ENCODE data around the gene TULP1. TPM values are rescaled to one million over a fixed set of nuclear protein-coding genes. Genes with fewer than 3 reads are reported as not detected.
A peak's percentile ranks its signal among the peaks of the same experiment; 100 is the strongest.

TULP1 gene
- total and polyA plus RNA-seq, 10 donors, result 0.03 to 0.09 (median 0.04) TPM; not detected in 7

DNA sequence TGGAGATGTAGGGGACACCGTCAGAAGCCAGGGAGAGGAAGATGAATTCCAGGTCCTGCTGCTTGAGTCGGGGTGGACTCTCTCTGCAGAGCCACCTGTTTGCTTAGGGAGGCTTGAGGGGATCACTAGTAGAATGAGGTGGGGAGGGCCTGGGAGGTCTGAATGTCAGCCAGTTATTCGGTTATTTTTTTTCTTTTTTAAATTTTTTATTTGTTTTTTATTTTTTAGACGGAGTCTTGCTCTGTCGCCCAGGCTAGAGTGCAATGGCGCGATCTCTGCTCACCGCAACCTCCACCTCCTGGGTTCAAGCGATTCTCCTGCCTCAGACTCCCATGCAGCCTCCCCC, 24.2 kb downstream of the TULP1 start:
- H3K4me3 ChIP-seq, result no peak overlapping the region
- DNase-seq, result no peak
- TF ChIP-seq POLR2AphosphoS5 (IDR thresholded peaks at IDR 0.05) (no peak), CTCF (IDR thresholded peaks at IDR 0.05 in 8 of 11, conservative IDR thresholded peaks at IDR 0.05 in 3 of 11) (no peak), POLR2A (IDR thresholded peaks at IDR 0.05) (no peak)
- H3K27me3 ChIP-seq (replicated peaks in 1 of 7), result peaks cover 0 to 32% (median 3%) of the 10 kb centered on the region in 7 donors
- 75 to 82% (median 77%) methylated on average over 9 of the region's 9 CpGs for WGBS, 5 donors
- intact Hi-C loops (cut with DNase I; ENCODE audit: low total_unique reads), result no loop called here
- H3K36me3 ChIP-seq, result no peaks in the 10 kb centered on the region
- H3K27ac ChIP-seq, result peak overlapping the region in 4 of 8 donors; percentile 17 to 59 (median 38)
- no peaks in the 10 kb centered on the region for H3K9me3 ChIP-seq
- H3K4me1 ChIP-seq, result peaks cover 0 to 96% (median 33%) of the 10 kb centered on the region in 6 donors

DNA sequence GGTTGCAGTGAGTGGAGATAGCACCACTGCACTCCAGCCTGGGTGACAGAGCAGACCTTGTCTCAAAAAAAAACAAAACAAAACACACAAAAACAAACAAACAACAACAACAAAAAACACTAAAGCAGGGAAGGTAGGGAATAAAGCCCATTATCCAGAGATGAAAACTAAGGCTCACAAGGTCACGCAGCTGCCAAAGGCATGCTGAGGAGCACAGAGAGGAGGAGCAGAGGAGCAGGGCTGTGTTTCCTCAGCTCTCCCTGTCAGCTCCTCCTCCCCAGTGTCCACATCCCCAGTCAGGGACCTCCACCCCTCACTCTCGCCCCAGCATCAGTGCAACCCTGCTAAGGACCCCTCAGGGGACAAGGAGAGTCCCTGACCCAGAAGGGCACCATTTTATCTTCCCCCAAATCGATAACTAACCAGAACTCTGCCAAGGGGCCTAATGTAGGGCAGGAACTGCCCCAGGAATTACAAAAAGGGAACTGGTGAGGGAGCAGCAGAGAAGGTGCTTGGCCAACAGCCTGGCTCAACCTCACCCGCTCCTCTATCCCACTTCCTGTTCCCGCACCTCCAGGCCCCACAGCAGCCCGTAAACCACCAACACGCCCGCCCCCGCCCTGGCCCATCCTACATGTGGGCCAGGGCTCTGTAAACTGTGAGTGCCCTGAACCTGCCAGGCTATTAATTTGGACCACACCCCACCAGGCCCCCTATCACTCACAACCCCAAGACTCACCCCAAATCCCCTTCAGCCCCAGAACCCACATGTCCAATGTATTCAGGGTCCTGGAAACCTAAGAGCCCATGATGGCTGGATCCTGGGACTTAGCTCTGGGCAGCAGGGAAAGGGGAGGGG, 24.8 kb downstream of the TULP1 start:
- no peaks in the 10 kb centered on the region for H3K36me3 ChIP-seq
- no peaks in the 10 kb centered on the region for H3K9me3 ChIP-seq
- H3K4me3 ChIP-seq, result no peak overlapping the region
- H3K4me1 ChIP-seq, result peaks cover 0 to 93% (median 30%) of the 10 kb centered on the region in 6 donors
- WGBS, 5 donors, result 22 to 45% (median 31%) methylated on average over 9 of the region's 9 CpGs
- peak in 1 of 3 donors; percentile 27 for TF ChIP-seq POLR2AphosphoS5 (IDR thresholded peaks at IDR 0.05)
- no peak for TF ChIP-seq CTCF (IDR thresholded peaks at IDR 0.05 in 8 of 11, conservative IDR thresholded peaks at IDR 0.05 in 3 of 11)
- intact Hi-C loops (cut with DNase I; ENCODE audit: low total_unique reads), result no loop called here
- peaks cover 0 to 29% (median 3%) of the 10 kb centered on the region in 7 donors for H3K27me3 ChIP-seq (replicated peaks in 1 of 7)
- DNase-seq, result no peak
- peak overlapping the region in 4 of 8 donors; percentile 17 to 66 (median 38) for H3K27ac ChIP-seq

- H3K4me1 ChIP-seq, result peaks cover 0 to 77% (median 23%) of the 10 kb centered on the region in 6 donors
Observed at GRCh38 chr6:35486005-35486925, 26.4 kb downstream of the TULP1 start.

More at GRCh38 chr6:35486005-35486925, 26.4 kb downstream of the TULP1 start:
- Histone ChIP-seq H3K27me3 (replicated peaks in 1 of 7) (peaks cover 0 to 13% (median 0%) of the 10 kb centered on the region in 7 donors), H3K36me3 (no peaks in the 10 kb centered on the region), H3K9me3 (no peaks in the 10 kb centered on the region), H3K4me3 (no peak overlapping the region), H3K27ac (peak overlapping the region in 7 of 8 donors; percentile 10 to 66 (median 50))
- intact Hi-C loops (cut with DNase I; ENCODE audit: low total_unique reads), result no loop called here
- TF ChIP-seq CTCF (IDR thresholded peaks at IDR 0.05 in 8 of 11, conservative IDR thresholded peaks at IDR 0.05 in 3 of 11) (no peak), POLR2AphosphoS5 (IDR thresholded peaks at IDR 0.05) (peak in 2 of 3 donors; percentile 57 to 67)
- WGBS, 5 donors, result 75 to 86% (median 84%) methylated on average over 51 to 61 of the region's 61 CpGs
- DNase-seq, result no peak
